ENCODE measurements around the gene MINDY4.

MINDY4 gene

DNA sequence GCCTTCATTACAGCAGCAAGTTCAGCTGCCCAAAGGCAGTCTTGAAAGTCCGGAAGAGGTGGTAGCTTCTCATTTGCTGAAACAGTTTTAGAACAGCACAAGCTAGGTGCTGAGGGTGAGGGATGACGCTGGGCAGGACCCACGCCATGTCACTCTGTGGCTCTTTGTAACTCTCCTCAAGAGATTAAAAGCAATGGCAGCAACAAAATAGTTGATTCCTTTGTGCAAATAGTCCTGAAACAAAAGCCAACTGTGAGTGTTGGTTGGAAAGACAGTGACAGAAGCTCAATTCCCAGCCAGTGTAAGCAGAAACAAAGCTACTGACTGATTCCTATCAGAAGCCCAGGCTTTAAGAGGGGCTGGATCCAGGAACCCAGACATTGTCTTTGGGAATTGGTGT, 92.9 kb downstream of the MINDY4 start:
- H3K4me1 ChIP-seq (ENCODE audit: insufficient read depth, insufficient read length), result peaks cover 11% of the 10 kb centered on the region
- H3K9me3 ChIP-seq (ENCODE audit: insufficient read depth, low read length), result no peaks in the 10 kb centered on the region
- H3K9ac ChIP-seq (ENCODE audit: insufficient read length, low read depth), result no peak overlapping the region
- DNase-seq (ENCODE audit: low read depth, low spot score), result no peak
- no peaks in the 10 kb centered on the region for H3K27me3 ChIP-seq (ENCODE audit: insufficient read depth, insufficient read length)
- H3K4me3 ChIP-seq (ENCODE audit: insufficient read length, low read depth), result no peak overlapping the region
- peaks cover 19% of the 10 kb centered on the region for H3K36me3 ChIP-seq (ENCODE audit: insufficient read depth, insufficient read length, low read length)
- no peak for TF ChIP-seq YY1 (IDR thresholded peaks at IDR 0.05; ENCODE audit: insufficient read depth, insufficient read length)
- no peak for TF ChIP-seq ZNF274 (IDR thresholded peaks at IDR 0.05; ENCODE audit: low read depth, low read length)
- no peak for TF ChIP-seq SUZ12 (IDR thresholded peaks at IDR 0.05; ENCODE audit: extremely low read depth, insufficient read depth, insufficient read length)

DNA sequence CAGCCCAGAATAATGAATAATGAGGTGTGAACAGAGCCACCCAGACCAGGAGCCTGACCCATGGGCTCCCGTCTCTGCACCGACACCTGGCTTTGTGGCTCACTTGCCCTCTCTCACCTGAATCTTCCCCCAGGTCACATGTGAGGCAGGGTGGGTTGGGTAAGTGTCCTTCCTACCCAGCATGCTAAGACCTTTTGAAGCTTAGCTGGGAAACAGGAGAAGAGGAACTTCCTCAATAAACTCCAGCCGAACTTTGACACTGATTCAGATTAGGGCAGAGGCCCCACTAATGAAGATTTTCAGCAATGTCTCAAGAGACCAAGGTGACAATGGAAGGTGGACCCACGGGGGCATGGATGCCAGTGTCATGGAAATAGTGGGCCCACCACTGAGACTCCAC, 93.9 kb downstream of the MINDY4 start:
- Histone ChIP-seq H3K9ac (ENCODE audit: insufficient read length, low read depth) (no peak overlapping the region), H3K4me3 (ENCODE audit: insufficient read length, low read depth) (no peak overlapping the region), H3K9me3 (ENCODE audit: insufficient read depth, low read length) (no peaks in the 10 kb centered on the region), H3K4me1 (ENCODE audit: insufficient read depth, insufficient read length) (peaks cover 2% of the 10 kb centered on the region), H3K27me3 (ENCODE audit: insufficient read depth, insufficient read length) (no peaks in the 10 kb centered on the region), H3K36me3 (ENCODE audit: insufficient read depth, insufficient read length, low read length) (peaks cover 12% of the 10 kb centered on the region)
- DNase-seq (ENCODE audit: low read depth, low spot score), result no peak
- TF ChIP-seq ZNF274 (IDR thresholded peaks at IDR 0.05; ENCODE audit: low read depth, low read length) (no peak), YY1 (IDR thresholded peaks at IDR 0.05; ENCODE audit: insufficient read depth, insufficient read length) (no peak), SUZ12 (IDR thresholded peaks at IDR 0.05; ENCODE audit: extremely low read depth, insufficient read depth, insufficient read length) (no peak)

DNA sequence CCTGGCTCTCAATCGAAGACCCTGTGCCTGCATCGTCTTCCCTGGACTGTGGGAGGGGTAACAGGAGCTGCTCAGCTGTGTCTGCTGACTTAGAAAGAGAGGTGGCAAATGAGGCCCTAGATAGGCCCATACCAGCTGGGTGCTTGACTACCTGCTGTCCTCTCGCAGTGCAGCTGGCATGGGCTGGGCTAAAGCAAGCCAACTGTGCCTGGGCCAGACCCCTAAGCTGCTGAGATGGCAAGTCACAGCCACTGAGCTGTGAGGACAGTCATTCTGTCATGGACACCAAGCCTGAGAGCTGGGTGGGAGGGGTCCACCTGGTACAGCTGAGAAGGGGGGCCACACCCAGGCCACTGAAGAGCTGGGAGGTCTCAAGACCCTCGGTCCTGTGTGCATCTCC, 94.6 kb downstream of the MINDY4 start:
- peaks cover 6% of the 10 kb centered on the region for H3K36me3 ChIP-seq (ENCODE audit: insufficient read depth, insufficient read length, low read length)
- no peaks in the 10 kb centered on the region for H3K9me3 ChIP-seq (ENCODE audit: insufficient read depth, low read length)
- no peak overlapping the region for H3K9ac ChIP-seq (ENCODE audit: insufficient read length, low read depth)
- DNase-seq (ENCODE audit: low read depth, low spot score), result no peak
- peaks cover under 1% of the 10 kb centered on the region for H3K4me1 ChIP-seq (ENCODE audit: insufficient read depth, insufficient read length)
- no peak for TF ChIP-seq YY1 (IDR thresholded peaks at IDR 0.05; ENCODE audit: insufficient read depth, insufficient read length)
- no peak for TF ChIP-seq SUZ12 (IDR thresholded peaks at IDR 0.05; ENCODE audit: extremely low read depth, insufficient read depth, insufficient read length)
- TF ChIP-seq ZNF274 (IDR thresholded peaks at IDR 0.05; ENCODE audit: low read depth, low read length), result no peak
- H3K27me3 ChIP-seq (ENCODE audit: insufficient read depth, insufficient read length), result no peaks in the 10 kb centered on the region
- no peak overlapping the region for H3K4me3 ChIP-seq (ENCODE audit: insufficient read length, low read depth)

DNA sequence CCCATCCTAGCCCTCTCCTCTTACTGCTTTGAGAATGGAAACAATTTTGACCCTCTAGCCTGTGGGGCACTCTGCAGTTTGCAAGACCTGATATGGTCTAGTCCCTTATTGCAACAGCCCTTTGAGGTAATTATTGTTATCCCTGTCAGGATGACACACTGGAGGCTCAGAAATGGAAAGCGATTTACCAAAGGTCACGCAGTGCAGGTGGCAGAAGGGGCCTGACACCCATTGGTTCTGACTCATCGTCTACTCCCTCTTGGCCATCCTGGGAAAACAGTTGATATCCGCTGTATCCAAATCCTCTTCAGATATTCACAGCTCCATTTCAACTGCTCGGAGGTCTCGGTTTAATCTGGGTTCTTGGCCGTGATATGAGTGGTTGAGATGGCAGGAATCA, 95.7 kb downstream of the MINDY4 start:
- Histone ChIP-seq H3K27me3 (ENCODE audit: insufficient read depth, insufficient read length) (no peaks in the 10 kb centered on the region), H3K4me1 (ENCODE audit: insufficient read depth, insufficient read length) (peaks cover 3% of the 10 kb centered on the region), H3K4me3 (ENCODE audit: insufficient read length, low read depth) (no peak overlapping the region), H3K36me3 (ENCODE audit: insufficient read depth, insufficient read length, low read length) (peaks cover 3% of the 10 kb centered on the region), H3K9ac (ENCODE audit: insufficient read length, low read depth) (no peak overlapping the region), H3K9me3 (ENCODE audit: insufficient read depth, low read length) (no peaks in the 10 kb centered on the region)
- TF ChIP-seq SUZ12 (IDR thresholded peaks at IDR 0.05; ENCODE audit: extremely low read depth, insufficient read depth, insufficient read length) (no peak), ZNF274 (IDR thresholded peaks at IDR 0.05; ENCODE audit: low read depth, low read length) (no peak), YY1 (IDR thresholded peaks at IDR 0.05; ENCODE audit: insufficient read depth, insufficient read length) (no peak)
- DNase-seq (ENCODE audit: low read depth, low spot score), result no peak

DNA sequence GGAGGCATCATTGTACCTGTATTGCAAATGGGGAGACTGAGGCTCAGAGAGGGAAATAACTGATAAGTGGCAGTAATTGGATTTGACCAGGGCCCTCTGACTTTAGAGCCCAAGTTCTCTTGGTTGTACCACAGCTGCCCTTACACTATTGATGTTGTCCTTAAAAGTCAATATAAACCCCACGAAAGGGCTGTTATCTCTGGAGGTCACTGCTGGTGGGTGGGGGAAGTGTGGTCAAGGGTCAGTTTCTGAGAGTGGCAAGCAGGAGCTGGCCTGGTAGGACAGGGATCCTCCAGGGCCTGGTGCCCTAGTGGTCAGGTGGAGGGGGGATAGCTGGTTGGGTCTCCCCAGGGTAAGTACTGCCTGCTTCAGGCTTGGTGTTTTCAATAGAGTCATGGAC, 96.3 kb downstream of the MINDY4 start:
- Histone ChIP-seq H3K9ac (ENCODE audit: insufficient read length, low read depth) (no peak overlapping the region), H3K36me3 (ENCODE audit: insufficient read depth, insufficient read length, low read length) (peaks cover 9% of the 10 kb centered on the region), H3K4me3 (ENCODE audit: insufficient read length, low read depth) (no peak overlapping the region), H3K4me1 (ENCODE audit: insufficient read depth, insufficient read length) (peaks cover 3% of the 10 kb centered on the region), H3K9me3 (ENCODE audit: insufficient read depth, low read length) (no peaks in the 10 kb centered on the region), H3K27me3 (ENCODE audit: insufficient read depth, insufficient read length) (no peaks in the 10 kb centered on the region)
- TF ChIP-seq ZNF274 (IDR thresholded peaks at IDR 0.05; ENCODE audit: low read depth, low read length), result no peak
- no peak for TF ChIP-seq SUZ12 (IDR thresholded peaks at IDR 0.05; ENCODE audit: extremely low read depth, insufficient read depth, insufficient read length)
- no peak for DNase-seq (ENCODE audit: low read depth, low spot score)

DNA sequence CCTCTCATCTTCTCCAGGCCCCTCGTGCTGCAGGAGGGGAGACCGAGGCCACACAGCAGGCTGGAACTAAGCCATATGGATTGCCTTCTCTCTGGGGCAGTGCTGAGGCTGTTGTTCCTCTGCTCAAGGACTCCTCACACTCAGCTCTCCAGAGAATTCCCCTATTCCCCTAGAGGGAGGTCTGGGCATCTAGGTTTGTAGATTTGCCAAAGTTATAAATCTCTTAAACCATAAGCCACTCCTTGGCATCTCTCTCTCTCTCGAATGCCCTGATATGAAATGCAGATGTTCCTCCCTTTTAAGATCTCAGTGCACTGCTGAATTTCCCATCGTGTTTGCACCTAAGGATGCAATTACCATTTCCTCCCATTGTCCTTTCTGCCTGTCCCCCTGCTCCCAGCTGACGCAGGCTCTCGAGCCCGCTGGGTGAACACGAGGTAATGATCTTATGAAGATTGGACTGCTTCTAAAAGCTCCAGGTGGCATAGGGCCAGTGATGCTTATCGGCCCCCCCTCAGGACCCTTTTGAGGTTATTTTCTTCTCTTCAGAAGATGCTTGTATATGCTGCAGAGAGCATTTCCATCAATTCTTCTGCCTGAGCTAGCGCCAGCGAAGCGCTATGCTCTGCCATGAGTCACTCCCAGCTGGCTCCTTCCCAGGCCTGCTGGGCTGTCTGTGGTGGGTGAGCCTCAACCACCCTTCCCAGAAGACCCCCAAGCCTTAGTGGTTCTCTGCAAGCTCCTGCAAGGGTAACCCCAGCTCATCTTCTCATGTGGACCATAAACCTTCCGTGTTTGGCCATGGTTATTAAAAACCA, 98.8 kb downstream of the MINDY4 start:
- DNase-seq (ENCODE audit: low read depth, low spot score), result no peak

DNA sequence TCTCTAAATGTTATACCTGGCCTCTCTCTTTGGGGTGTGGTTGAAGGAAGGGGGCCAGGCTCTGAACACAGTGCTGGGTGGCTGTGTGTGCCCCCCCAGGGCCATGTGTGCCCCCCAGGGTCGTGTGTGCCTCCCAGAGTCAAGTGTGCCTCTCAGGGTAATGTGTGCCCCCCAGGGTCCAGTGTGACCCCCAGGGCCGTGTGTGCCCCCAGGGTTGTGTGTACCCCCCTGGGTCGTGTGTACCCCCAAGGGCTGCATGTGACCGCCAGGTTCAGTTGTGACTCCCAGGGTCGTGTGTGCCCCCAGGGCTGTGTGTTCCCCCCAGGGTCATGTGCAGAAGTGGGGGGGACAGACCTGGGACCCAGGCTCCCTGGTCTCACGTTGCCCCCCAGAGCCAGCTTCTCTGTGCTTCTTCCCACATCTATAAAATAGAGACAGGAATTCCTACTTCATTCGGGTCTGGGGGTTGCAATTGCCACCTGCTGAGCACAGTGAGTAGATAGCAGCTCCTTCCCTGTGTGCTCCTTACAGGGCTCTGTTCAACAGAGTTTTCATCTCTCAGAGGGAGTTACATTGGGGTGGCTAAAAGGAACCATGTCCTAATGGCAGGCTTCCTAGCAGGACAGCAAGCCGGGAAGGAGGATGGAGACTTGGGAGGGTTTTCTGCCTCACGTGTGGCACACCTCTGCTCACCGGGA, 99.8 kb downstream of the MINDY4 start:
- H3K4me3 ChIP-seq (ENCODE audit: insufficient read length, low read depth), result no peak overlapping the region
- peaks cover 3% of the 10 kb centered on the region for H3K4me1 ChIP-seq (ENCODE audit: insufficient read depth, insufficient read length)
- H3K27me3 ChIP-seq (ENCODE audit: insufficient read depth, insufficient read length), result no peaks in the 10 kb centered on the region
- H3K36me3 ChIP-seq (ENCODE audit: insufficient read depth, insufficient read length, low read length), result peaks cover 24% of the 10 kb centered on the region
- H3K9me3 ChIP-seq (ENCODE audit: insufficient read depth, low read length), result no peaks in the 10 kb centered on the region
- TF ChIP-seq YY1 (IDR thresholded peaks at IDR 0.05; ENCODE audit: insufficient read depth, insufficient read length), result no peak
- no peak for TF ChIP-seq SUZ12 (IDR thresholded peaks at IDR 0.05; ENCODE audit: extremely low read depth, insufficient read depth, insufficient read length)
- TF ChIP-seq ZNF274 (IDR thresholded peaks at IDR 0.05; ENCODE audit: low read depth, low read length), result no peak
- no peak for DNase-seq (ENCODE audit: low read depth, low spot score)
- H3K9ac ChIP-seq (ENCODE audit: insufficient read length, low read depth), result peak overlapping the region; percentile 29

More for the DNA sequence above, 98.8 kb downstream of the MINDY4 start:
- TF ChIP-seq ZNF274 (IDR thresholded peaks at IDR 0.05; ENCODE audit: low read depth, low read length) (no peak), YY1 (IDR thresholded peaks at IDR 0.05; ENCODE audit: insufficient read depth, insufficient read length) (no peak), SUZ12 (IDR thresholded peaks at IDR 0.05; ENCODE audit: extremely low read depth, insufficient read depth, insufficient read length) (no peak)
- H3K9ac ChIP-seq (ENCODE audit: insufficient read length, low read depth), result no peak overlapping the region
- H3K4me3 ChIP-seq (ENCODE audit: insufficient read length, low read depth), result no peak overlapping the region
- H3K27me3 ChIP-seq (ENCODE audit: insufficient read depth, insufficient read length), result no peaks in the 10 kb centered on the region
- H3K4me1 ChIP-seq (ENCODE audit: insufficient read depth, insufficient read length), result peaks cover 3% of the 10 kb centered on the region
- no peaks in the 10 kb centered on the region for H3K9me3 ChIP-seq (ENCODE audit: insufficient read depth, low read length)
- H3K36me3 ChIP-seq (ENCODE audit: insufficient read depth, insufficient read length, low read length), result peaks cover 15% of the 10 kb centered on the region

All from NT2/D1 (cell line).